Upper lobe of left lung (tissue), 6 donors: ENCODE measurements around the gene NBL1. TPM values are rescaled to one million over a fixed set of nuclear protein-coding genes. Genes with fewer than 3 reads are reported as not detected.
"Not testable (repeated sequence)": the region's sequence is repeated elsewhere in the genome, so short reads cannot be mapped to it uniquely, and the experiment has no call there.

ENCODE experiments used
- ATAC-seq, 2 donors: fragments of 200-7000 bp; cut with Tn5 transposase; one replicate each; pipeline ENCODE4 v1.9.1; 2022; ENCODE audit warnings: mild to moderate bottlenecking in 2 of 2, moderate library complexity in 2 of 2; ENCODE audit not compliant: low FRiP score in 2 of 2
- DNase-seq, 2 donors: peaks; one replicate each; pipeline ENCODE4 v3.0.0-alpha.2; 2019 to 2020
- H3K27ac ChIP-seq, 4 donors: fragments of 200-600 bp; sonication (generic); one replicate each; pipeline ENCODE4 v1.5.1; 2016 to 2019
- H3K27me3 ChIP-seq, 4 donors: fragments of 200-600 bp; sonication (generic); one replicate each; pipeline ENCODE4 v1.5.1; 2017 to 2019
- H3K36me3 ChIP-seq, 4 donors: fragments of 200-600 bp; sonication (generic); one replicate each; pipeline ENCODE4 v1.5.1; 2016 to 2019
- H3K4me1 ChIP-seq, 4 donors: fragments of 200-600 bp; sonication (generic); one replicate each; pipeline ENCODE4 v1.5.1; 2018 to 2019
- H3K4me3 ChIP-seq, 4 donors: fragments of 200-600 bp; sonication (generic); one replicate each; pipeline ENCODE4 v1.5.1; 2017 to 2019; ENCODE audit warnings: mild to moderate bottlenecking in 2 of 4, moderate library complexity in 1 of 4
- H3K9me3 ChIP-seq, 4 donors: fragments of 200-600 bp; sonication (generic); one replicate each; pipeline ENCODE4 v1.5.1; 2018 to 2019
- EP300 ChIP-seq, 4 donors: sonication (generic); formaldehyde crosslinking; IDR thresholded peaks; one replicate each; pipeline ENCODE4 v1.5.1; 2017; ENCODE audit warnings: antibody characterized with exemption in 4 of 4, control low read depth in 2 of 4
- POLR2A ChIP-seq, 4 donors: fragments of 450-650 bp; IDR thresholded peaks; one replicate each; pipeline ENCODE4 v1.5.1; 2016 to 2017; ENCODE audit warnings: antibody characterized with exemption in 4 of 4, mild to moderate bottlenecking in 2 of 4
- POLR2AphosphoS5 ChIP-seq, 2 donors: sonication (generic); formaldehyde crosslinking; IDR thresholded peaks; one replicate each; pipeline ENCODE4 v1.5.1; 2017; ENCODE audit warnings: antibody characterized with exemption in 2 of 2
- WGBS, 2 donors: methylation state at CpG; one replicate each; pipeline ENCODE4 v1.1.5; 2017 to 2018; 5-methylcytosine and 5-hydroxymethylcytosine counted together
- total RNA-seq, 6 donors: library from RNA; depleted of rRNA in 4 of 6; stranded (reverse); fragments of >200 nt in 4 of 6; gene quantifications; one replicate each; pipeline versions ENCODE4 v1.1.0 to v1.2.1, GENCODE V29; 2016 to 2021
- TF ChIP-seq, protein P1 (sequence below), 6 experiments: fragments of 450-650 bp in 4 of 6; fragments of 200-600 bp in 2 of 6; sonication (generic) in 2 of 6; IDR thresholded peaks; one replicate each; pipeline ENCODE4 v1.5.1; 2016 to 2019; ENCODE audit warnings: antibody characterized with exemption in 6 of 6
- donor health status: DM: no; HTN: no; CAD: no; lungs with moderate emphysema.
- donor health status: DM: no; HTN: yes; CAD: no; lungs with severe emphysema.

Gene NBL1
- total RNA-seq, 6 donors from 2014 or later, result 40.9 to 190 (median 105) TPM

DNA sequence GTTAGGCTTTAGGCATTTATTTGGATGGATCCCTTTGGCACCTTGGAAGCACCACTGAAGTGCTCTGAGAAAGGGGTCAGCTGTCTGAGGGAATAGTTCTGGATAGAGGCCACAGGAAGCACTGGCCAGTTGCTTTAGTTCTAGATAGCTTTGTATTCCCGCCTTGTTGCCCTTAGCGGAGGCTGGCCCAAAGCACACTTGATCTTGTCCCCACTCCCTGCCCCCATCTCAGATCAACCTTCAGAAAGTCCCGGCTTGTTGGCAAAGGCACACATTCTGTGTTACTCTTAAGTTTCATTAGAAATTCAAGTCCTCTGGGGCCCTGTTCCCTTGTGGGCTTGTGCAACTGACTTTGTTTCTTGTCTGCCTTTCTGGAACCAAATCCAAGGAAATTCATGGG is 15.2 kb upstream of the NBL1 start:
- peak; percentile 26 to 49 for ATAC-seq
- no peak overlapping the region for H3K27ac ChIP-seq
- H3K36me3 ChIP-seq, result peaks cover 9 to 43% (median 40%) of the 10 kb centered on the region in 4 donors

GRCh38 chr1:19629357-19629756 is 14.8 kb upstream of the NBL1 start:
- H3K36me3 ChIP-seq, result peaks cover 9 to 40% (median 36%) of the 10 kb centered on the region in 4 donors
- no peak overlapping the region for H3K27ac ChIP-seq
- DNase-seq, result no peak
- no peaks in the 10 kb centered on the region for H3K27me3 ChIP-seq
- ATAC-seq, result no peak
- no peaks in the 10 kb centered on the region for H3K9me3 ChIP-seq
- TF ChIP-seq POLR2AphosphoS5 (IDR thresholded peaks at IDR 0.05) (no peak), POLR2A (IDR thresholded peaks at IDR 0.05) (no peak), EP300 (IDR thresholded peaks at IDR 0.05) (no peak)
- TF ChIP-seq, protein P1, sequence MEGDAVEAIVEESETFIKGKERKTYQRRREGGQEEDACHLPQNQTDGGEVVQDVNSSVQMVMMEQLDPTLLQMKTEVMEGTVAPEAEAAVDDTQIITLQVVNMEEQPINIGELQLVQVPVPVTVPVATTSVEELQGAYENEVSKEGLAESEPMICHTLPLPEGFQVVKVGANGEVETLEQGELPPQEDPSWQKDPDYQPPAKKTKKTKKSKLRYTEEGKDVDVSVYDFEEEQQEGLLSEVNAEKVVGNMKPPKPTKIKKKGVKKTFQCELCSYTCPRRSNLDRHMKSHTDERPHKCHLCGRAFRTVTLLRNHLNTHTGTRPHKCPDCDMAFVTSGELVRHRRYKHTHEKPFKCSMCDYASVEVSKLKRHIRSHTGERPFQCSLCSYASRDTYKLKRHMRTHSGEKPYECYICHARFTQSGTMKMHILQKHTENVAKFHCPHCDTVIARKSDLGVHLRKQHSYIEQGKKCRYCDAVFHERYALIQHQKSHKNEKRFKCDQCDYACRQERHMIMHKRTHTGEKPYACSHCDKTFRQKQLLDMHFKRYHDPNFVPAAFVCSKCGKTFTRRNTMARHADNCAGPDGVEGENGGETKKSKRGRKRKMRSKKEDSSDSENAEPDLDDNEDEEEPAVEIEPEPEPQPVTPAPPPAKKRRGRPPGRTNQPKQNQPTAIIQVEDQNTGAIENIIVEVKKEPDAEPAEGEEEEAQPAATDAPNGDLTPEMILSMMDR (IDR thresholded peaks at IDR 0.05), result no peak
- H3K4me3 ChIP-seq, result no peak overlapping the region
- no peaks in the 10 kb centered on the region for H3K4me1 ChIP-seq
- WGBS, 2 donors, result 63 to 86% methylated on average over 4 of the region's 4 CpGs

More for the DNA sequence above, 15.2 kb upstream of the NBL1 start:
- 65 to 73% methylated on average over 3 of the region's 3 CpGs for WGBS, 2 donors
- DNase-seq, result no peak
- Histone ChIP-seq H3K27me3 (no peaks in the 10 kb centered on the region), H3K4me1 (no peaks in the 10 kb centered on the region), H3K9me3 (no peaks in the 10 kb centered on the region), H3K4me3 (no peak overlapping the region)
- TF ChIP-seq POLR2A (IDR thresholded peaks at IDR 0.05) (no peak), EP300 (IDR thresholded peaks at IDR 0.05) (no peak), POLR2AphosphoS5 (IDR thresholded peaks at IDR 0.05) (no peak)
- TF ChIP-seq, protein P1 (IDR thresholded peaks at IDR 0.05), result no peak

DNA sequence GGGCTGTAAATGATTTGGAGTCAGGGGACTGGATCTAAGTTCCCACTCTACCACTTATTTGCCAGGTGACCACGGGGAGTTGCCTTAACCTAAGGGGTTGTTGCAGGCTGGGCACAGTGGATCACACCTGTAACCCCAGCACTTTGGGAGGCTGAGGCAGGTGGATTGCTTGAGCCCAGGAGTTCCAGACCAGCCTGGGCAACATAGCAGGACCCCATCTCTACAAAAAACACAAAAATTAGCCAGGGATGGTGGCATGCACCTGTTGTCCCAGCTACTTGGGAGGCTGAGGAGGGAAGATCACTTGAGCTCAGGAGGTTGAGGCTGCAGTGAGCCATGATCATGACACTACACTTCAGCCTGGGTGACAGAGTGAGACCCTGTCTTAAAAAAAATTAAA is 13.9 kb upstream of the NBL1 start:
- not testable (repeated sequence) for DNase-seq, H3K4me3 ChIP-seq, ATAC-seq, H3K27me3 ChIP-seq, H3K9me3 ChIP-seq, H3K4me1 ChIP-seq, H3K27ac ChIP-seq
- H3K36me3 ChIP-seq, result peaks cover 9 to 32% (median 28%) of the 10 kb centered on the region in 4 donors
- 100% methylated on average over 1 of the region's 1 CpG for WGBS, 2 donors

DNA sequence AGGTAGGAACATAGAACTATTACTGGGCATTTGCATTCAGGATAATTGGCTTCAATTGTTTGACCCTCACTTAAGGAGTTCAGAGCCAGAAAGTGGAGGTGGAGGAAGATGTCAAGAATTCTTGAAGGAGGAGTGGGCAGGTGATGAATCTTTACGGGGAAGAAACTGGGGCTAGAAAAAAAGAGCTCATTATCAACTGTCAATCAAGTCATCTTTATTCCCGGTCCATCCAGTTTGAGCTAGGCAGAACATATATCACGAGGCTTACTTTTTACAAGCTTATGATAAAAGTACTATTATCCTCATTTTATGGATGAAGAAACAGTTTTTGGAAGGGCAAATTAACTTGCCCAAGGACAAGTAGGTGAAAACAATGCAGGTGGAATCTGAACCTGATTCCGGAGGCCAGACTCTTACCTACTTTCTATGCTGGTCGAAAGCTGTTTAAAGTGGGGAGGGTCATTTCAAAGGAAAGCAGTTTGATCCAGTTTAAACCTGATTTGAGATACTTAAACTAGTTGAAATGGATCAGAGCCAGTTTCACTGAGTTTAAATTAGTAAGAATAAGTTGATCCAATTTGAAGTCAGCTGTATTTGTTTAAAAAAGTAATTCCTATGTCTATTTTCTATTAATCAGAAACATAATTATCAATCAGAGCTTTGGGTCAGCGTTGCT is 13.3 kb upstream of the NBL1 start:
- Histone ChIP-seq H3K4me1 (no peaks in the 10 kb centered on the region), H3K36me3 (peaks cover 9 to 27% (median 21%) of the 10 kb centered on the region in 4 donors), H3K27ac (no peak overlapping the region), H3K27me3 (no peaks in the 10 kb centered on the region), H3K4me3 (no peak overlapping the region), H3K9me3 (no peaks in the 10 kb centered on the region)
- DNase-seq, result no peak
- ATAC-seq, result no peak
- no peak for TF ChIP-seq EP300 (IDR thresholded peaks at IDR 0.05)
- TF ChIP-seq, protein P1 (IDR thresholded peaks at IDR 0.05), result no peak
- no peak for TF ChIP-seq POLR2A (IDR thresholded peaks at IDR 0.05)
- 78 to 85% methylated on average over 6 of the region's 6 CpGs for WGBS, 2 donors

DNA sequence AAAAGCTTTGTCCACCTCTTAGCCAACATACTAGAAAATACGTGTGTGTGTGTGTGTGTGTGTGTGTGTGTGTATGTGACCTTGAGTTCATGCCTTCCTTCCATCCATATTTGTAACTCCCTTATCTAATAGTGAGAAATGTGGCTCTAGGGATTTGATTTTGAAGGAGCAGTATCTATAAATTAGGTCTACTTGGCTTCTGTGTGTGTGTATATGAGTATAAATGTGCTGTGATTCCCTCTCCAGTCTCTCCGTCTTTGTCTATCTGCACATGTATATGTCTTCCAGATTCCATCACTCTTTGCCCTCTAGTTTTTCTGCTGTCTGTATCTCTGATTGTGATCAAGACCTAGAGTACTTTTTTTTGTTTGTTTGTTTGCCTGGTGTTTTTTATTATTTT is 11.9 kb upstream of the NBL1 start:
- Histone ChIP-seq H3K9me3 (no peaks in the 10 kb centered on the region), H3K27ac (no peak overlapping the region), H3K4me1 (no peaks in the 10 kb centered on the region), H3K36me3 (peaks cover 2 to 14% (median 8%) of the 10 kb centered on the region in 4 donors), H3K4me3 (no peak overlapping the region), H3K27me3 (no peaks in the 10 kb centered on the region)
- ATAC-seq, result no peak
- no peak for TF ChIP-seq POLR2A (IDR thresholded peaks at IDR 0.05)
- no peak for TF ChIP-seq EP300 (IDR thresholded peaks at IDR 0.05)
- TF ChIP-seq, protein P1 (IDR thresholded peaks at IDR 0.05), result no peak
- TF ChIP-seq POLR2AphosphoS5 (IDR thresholded peaks at IDR 0.05), result no peak
- DNase-seq, result no peak
- 87 to 94% methylated on average over 2 of the region's 2 CpGs for WGBS, 2 donors
